VCaP (cell line): ENCODE data around the gene MYOCOS.
"Not testable (repeated sequence)": the region's sequence is repeated elsewhere in the genome, so short reads cannot be mapped to it uniquely, and the experiment has no call there.

Source experiments
- H3K27ac ChIP-seq: fragments of 450-650 bp; 2 replicates; pipeline ENCODE4 v1.5.1; 2017
- CTCF ChIP-seq: fragments of 450-650 bp; conservative IDR thresholded peaks from 2 replicates; pipeline ENCODE4 v1.5.1; 2017; ENCODE audit warnings: mild to moderate bottlenecking, moderate library complexity

The MYOCOS gene

GRCh38 chr1:171654201-171654941, 32.3 kb downstream of the MYOCOS start:
- no peak overlapping the region for H3K27ac ChIP-seq
- no peak for TF ChIP-seq CTCF

- TF ChIP-seq CTCF, result no peak
- no peak overlapping the region for H3K27ac ChIP-seq
Measured at GRCh38 chr1:171654942-171655745, 33.1 kb downstream of the MYOCOS start.

- TF ChIP-seq CTCF, result no peak
- H3K27ac ChIP-seq, result no peak overlapping the region
Measured at GRCh38 chr1:171655746-171656116, 33.7 kb downstream of the MYOCOS start.

GRCh38 chr1:171656206-171656605, 34.2 kb downstream of the MYOCOS start:
- not testable (repeated sequence) for H3K27ac ChIP-seq

- TF ChIP-seq CTCF, result no peak
- H3K27ac ChIP-seq, result no peak overlapping the region
Measured at GRCh38 chr1:171661076-171661650, 39.1 kb downstream of the MYOCOS start.

GRCh38 chr1:171663036-171663853, 41.2 kb downstream of the MYOCOS start:
- no peak for TF ChIP-seq CTCF
- no peak overlapping the region; the same call in 1 of the 2 replicates for H3K27ac ChIP-seq

GRCh38 chr1:171663854-171664575, 42.0 kb downstream of the MYOCOS start:
- no peak overlapping the region; the same call in 1 of the 2 replicates for H3K27ac ChIP-seq
- TF ChIP-seq CTCF, result no peak
